NCI-H69 (cell line): Measurements from ENCODE around the gene CIBAR2.
"Not testable (repeated sequence)": the region's sequence is repeated elsewhere in the genome, so short reads cannot be mapped to it uniquely, and the experiment has no call there.

Experiments
- DNase-seq: peaks from one replicate; lab custom pipeline; 2025; lab: John Stamatoyannopoulos, UW

Gene CIBAR2

DNA sequence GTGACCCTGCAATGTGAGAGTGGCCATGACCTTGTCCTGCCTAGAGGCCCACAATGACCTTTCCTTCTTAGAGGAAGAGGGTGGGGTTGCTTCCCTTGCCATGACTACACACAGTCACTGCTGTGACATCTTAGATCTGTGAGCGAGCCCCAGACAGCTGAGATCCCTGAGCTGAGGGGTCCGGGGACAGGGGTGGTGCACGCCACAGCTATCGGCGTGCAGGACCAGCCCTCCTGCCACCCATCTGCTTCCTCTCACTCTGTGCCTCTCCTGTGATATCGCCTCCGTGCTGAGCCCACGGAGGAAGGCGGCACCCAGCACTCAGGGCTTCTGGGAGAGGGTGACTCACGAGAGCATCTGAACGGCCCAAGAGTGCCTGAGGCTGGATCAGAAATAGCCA, 49.4 kb downstream of the CIBAR2 start:
- no peak for DNase-seq

GRCh38 chr16:85062323-85062722, 49.9 kb downstream of the CIBAR2 start:
- no peak for DNase-seq

DNA sequence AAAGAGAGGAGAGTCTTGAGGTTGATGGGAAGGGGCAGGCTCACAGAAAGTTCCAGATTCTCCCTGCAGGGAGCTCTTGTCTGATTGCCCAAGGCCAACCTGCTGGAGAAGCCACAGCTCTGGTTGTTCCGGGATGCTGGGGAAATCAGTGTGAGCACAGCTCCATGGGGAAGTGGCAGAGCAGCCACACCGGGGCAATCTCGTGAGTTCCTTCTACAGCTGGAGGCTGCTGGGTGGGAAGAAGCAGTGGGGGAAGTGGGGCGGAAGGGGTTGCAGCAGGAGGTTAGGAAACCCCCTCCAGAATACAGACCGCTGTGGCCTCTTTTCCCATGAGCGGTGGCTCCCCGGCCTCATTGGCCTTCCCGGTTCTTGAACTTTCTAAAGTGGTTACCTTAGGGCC, 50.7 kb downstream of the CIBAR2 start:
- DNase-seq, result no peak

- no peak for DNase-seq
Observed at GRCh38 chr16:85058909-85059308, 53.4 kb downstream of the CIBAR2 start.

DNA sequence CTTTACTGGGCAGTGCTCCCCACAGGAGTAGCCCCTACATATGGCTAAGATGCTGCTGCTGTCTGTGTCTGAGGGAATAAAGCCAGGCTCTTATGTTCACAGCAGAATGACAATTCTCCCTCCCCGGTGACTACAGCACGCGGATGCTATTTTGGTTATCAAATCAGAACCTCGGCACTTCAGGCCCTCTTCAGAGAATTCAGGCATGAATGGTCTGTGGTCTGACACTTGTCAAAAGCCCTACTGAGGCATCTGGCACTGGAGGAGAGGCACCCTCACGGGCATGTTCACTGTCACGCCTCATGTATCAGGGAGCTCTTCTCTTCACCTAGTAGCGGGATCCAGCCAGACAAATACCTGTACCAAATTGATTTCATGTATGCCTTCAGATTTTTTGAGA, 54.3 kb downstream of the CIBAR2 start:
- DNase-seq, result no peak

DNA sequence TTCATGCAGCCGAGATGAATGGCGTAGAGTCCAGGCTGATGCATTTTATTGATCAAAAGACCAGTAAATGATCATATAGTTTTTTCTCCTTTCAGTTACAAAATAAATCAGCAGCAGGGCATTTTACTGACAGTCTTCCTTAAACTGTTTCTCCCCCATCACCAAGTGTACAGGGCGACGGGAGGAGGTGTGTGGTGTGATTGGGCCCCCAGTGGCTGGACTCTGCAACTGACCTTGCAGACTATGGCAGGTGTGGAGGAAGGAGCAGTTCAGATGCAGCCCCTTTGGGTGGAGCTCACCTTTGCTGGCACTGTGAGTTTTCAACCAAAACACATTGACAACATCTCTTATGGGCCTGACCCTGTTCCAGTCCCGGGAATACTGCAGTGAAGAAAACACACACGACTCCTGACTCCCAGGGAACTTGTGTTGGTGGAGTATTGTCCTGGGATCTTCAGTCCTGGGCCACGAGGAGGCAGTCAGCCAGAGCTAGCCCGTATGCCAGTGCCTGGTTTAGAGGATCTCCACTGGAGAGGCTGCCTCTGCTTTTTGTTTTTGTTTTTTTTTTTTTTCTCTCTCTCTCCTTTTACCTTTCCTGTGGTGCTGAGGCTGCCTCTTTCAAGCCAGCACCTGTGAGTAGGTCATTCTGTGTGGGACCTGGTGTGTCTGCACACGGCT, 54.9 kb downstream of the CIBAR2 start:
- DNase-seq, result peak; percentile 50

DNA sequence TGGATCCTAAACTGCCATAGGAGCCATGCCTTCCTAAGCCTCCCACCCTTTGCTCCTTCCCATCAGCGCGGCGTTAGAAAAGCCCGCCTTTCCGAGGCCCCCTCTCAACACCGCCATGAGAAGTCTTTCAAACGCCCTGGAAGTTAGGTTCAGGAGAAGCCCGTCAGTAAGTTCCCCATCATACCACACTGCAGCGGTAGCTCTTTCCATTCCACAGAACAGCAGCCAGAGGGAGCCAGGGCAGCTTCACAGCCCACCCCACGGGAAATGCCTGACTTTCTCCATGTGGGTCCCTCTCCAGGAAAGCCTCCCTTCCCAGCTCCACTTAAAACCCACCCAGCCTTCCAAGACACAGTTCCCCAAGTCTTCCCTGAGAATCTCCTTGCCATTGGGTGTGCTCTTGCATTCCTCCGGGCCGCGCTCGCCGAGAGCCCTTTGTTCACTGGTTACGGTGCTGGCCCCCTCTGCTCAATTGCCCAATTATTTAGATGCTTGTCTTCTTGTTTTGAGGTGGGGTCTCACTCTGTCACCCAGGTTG, 56.0 kb downstream of the CIBAR2 start:
- DNase-seq, result peak; percentile 2

- DNase-seq, result no peak
Observed at GRCh38 chr16:85055493-85056210, 56.6 kb downstream of the CIBAR2 start.

- no peak for DNase-seq
Observed at GRCh38 chr16:85054948-85055492, 57.3 kb downstream of the CIBAR2 start.

- DNase-seq, result not testable (repeated sequence)
Observed at GRCh38 chr16:85054321-85054720, 58.0 kb downstream of the CIBAR2 start.

DNA sequence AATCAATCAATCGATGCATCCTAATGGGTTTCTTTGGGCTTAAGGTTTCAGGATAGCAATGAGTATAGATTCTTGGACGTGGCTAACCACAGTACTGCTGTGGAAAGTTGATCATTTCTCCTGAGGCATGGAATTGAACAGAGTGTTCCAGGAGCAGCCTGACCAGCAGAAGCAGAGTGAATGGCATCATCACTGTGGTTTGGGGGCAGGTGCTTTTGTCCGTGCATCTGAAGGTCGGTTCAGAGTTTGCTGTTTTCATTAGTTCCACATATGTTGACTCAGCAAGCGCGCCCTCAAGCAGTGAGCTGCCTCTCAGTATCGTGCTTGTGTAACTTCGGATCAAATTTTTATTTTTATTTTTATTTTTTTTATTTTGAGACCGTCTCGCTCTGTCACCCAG, 59.7 kb downstream of the CIBAR2 start:
- no peak for DNase-seq

DNA sequence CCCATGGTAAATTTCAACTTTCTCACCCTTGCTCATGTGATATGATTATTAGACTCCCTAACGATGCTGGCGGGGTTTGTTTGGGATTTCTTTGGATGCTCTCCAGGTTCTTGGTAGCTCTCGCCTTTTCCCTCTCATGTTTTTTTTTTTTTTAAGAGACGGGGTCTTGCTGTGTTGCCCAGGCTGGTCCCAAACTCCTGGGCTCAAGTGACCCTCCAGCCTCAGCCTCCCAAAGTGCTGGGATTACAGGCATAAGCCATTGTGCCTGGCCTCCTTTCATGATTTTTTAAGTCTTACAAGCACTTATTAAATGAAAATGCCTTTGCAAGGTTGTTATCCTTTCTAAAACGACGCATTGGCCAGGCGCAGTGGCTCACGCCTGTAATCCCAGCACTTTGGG, 60.6 kb downstream of the CIBAR2 start:
- no peak for DNase-seq

GRCh38 chr16:85051067-85051581, 61.1 kb downstream of the CIBAR2 start:
- DNase-seq, result no peak

GRCh38 chr16:85049706-85050305, 62.5 kb downstream of the CIBAR2 start:
- no peak for DNase-seq

GRCh38 chr16:85048921-85049562, 63.2 kb downstream of the CIBAR2 start:
- DNase-seq, result no peak
